ENCODE data around the gene DMD.

DMD gene

DNA sequence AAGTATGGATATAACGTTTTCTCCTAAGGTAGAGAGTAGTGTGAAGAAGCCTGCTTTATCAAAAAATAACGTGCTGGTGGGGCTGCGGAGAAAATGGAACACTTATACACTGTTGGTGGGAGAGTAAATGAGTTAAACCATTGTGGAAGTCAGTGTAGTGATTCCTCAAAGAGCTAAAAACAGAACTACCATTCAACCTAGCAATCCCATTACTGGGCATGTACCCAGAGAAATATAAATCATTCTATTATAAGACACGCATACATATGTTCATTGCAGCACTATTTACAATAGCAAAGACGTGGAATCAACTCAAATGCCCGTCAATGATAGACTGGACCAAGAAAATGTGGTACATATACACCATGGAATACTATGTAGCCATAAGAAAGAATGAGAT is 196.4 kb downstream of the DMD start:
- no peak for DNase-seq

DNA sequence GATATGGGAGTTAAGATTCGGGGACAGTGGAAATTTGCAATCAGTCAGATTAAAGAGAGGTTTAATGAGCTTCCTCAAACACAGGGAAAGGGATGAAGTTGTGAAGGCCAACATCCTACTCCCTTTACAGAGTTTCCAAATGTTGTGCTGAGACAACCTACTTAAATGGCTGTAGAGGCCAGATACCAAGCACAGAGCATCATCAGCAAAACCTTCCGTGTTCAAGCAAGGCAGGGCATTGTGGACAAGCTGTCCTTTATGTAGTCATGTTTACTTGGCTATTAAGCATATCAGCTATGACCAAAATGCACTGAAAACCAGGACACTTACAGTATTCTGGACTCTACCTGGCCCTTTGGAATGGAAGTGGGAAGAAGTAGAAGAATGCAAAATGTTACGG is 197.3 kb downstream of the DMD start:
- no peak for DNase-seq

GRCh38 chrX:33001107-33001506 is 210.2 kb downstream of the DMD start:
- no peak for DNase-seq

- DNase-seq, result no peak
Observed at GRCh38 chrX:32998776-32999175, 212.6 kb downstream of the DMD start.

DNA sequence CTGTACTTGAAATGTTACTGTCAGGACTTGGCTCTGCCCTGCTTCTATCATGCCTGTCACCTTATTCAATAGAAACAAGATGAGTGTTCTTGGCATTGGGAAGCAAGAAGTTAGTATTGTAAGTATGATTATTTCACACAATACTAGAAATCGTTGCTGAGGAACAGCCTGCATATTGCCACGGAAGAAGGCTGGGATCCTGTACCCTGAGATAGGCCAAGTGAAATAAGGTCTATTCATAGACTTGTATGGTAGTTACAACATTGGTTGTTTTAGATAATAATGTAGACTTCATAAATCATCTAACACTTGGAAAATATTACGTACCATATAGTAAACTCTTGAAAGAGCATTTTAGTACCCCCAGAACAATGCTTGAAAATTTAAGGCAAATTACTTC is 215.9 kb downstream of the DMD start:
- no peak for DNase-seq

DNA sequence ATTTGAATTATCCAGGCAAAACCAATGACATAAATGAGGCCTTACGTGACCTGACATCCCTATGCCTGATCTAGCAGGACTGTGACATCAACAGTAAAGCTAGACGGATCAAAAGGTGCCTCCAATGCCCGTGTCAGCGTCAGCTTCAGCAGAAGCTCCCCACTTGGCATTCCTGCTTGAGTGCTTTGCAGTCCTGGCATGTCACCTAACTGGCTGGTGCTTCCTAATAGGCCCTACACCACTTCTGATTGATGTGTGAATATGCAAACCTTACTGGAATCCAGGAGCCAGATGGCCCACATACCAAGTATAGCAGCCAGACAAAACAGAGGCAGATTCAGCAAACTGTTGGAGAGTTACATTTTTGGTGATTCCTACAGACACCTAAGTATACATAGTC is 224.2 kb downstream of the DMD start:
- DNase-seq, result no peak

GRCh38 chrX:32985544-32985943 is 225.8 kb downstream of the DMD start:
- no peak for DNase-seq

- no peak for DNase-seq
Observed at GRCh38 chrX:32966821-32967355, 244.5 kb downstream of the DMD start.

GRCh38 chrX:32954125-32954524 is 257.2 kb downstream of the DMD start:
- DNase-seq, result no peak

- DNase-seq, result no peak
Observed at GRCh38 chrX:32948130-32948529, 263.2 kb downstream of the DMD start.

GRCh38 chrX:32937043-32937442 is 274.3 kb downstream of the DMD start:
- DNase-seq, result no peak

DNA sequence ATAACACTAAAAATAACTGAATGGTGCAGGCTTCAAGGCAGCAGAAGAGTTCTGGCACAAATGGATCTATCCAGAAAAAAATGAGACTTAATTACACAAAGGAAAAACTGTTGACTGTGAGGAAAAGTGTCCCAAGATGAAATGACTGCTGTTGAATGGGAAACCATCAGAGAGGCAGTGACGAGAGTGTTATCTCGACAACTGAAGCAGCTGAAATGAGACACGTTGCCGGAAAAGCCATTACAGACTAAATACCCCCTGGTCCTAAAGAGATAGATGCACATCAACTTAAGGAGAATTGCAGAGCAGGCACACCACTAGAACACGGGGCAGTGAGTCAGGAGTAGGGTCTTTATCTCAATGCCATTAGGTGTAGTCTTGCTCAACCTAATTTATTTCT is 277.8 kb downstream of the DMD start:
- DNase-seq, result no peak

- DNase-seq, result no peak
Observed at GRCh38 chrX:32929040-32929439, 282.3 kb downstream of the DMD start.

- no peak for DNase-seq
Observed at GRCh38 chrX:32896088-32896487, 315.3 kb downstream of the DMD start.

GRCh38 chrX:32894679-32895078 is 316.7 kb downstream of the DMD start:
- no peak for DNase-seq

DNA sequence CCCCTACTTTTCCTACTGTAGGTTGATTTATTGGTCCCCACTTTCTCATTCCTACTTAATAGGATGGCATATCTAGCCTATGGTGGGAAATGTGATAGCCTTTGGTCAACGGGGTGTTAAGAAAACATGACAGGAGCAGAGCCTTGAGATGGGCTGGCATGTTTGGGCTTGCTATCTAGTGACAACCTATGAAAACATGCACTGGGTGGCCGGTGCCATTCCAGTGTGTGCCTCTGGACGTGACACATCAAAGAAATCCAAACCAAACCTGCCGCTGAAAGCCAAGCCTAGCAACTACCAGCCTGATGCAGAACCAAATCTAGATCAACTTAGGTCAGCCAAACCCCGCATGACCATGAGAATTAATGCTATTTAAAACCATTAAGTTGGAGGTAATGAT is 317.6 kb downstream of the DMD start:
- DNase-seq, result no peak

DNA sequence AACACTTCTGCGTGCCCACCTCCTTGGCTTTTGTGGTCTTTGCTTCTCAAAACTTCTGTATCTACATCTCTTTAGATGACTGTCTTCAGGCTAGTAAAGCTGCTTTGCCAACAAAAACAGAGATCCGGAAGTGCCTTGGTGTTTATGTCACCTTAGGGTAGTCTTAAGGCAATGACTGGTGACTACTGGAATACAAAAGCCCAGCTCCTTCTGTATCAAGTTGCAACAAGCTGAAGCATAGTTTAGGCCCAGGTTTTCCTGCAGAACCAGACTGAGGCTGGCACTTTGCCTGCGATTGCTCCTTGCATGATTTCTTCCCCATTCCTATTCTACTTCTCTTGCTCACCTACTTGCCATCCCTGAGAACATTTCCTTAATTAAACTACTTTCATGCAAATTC is 333.8 kb downstream of the DMD start:
- DNase-seq, result no peak

GRCh38 chrX:32874839-32875238 is 336.5 kb downstream of the DMD start:
- no peak for DNase-seq

DNA sequence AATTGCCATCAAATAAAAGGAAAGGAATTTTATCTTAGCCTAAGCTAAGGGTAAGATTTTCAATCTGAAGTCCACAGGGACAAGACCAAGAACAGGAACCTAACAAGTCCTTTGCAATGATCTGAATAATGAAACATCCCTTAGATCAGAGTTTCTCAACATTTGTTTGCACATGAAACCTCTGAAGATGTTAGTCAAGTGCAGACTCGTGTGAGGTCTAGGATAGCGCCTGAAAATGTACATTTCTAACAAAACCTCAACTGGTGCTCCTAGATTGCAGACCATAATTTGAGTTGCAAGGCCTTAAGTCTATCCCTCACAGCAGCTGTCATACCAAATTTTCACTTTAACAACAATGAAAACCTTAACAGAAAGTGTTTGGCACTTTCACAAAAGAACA is 337.6 kb downstream of the DMD start:
- no peak for DNase-seq

DNA sequence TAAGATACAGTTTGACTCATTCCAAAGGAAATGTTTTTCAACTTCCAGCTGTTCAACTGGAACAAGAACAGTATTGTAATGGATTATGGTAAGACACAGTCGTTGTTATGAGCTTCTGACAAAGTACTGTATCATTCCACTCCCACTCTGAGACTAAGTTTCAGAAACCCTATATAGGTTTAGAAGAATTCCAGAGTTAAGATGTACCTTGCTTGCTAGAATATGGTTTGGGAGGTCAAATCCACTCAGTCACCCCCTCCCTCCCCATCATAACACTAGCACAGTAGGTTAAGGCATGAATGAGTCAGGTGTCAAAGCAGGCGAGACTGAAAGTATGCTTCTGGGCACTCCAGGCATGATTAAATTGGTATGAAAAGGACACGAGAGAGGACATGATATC is 339.7 kb downstream of the DMD start:
- no peak for DNase-seq

DNA sequence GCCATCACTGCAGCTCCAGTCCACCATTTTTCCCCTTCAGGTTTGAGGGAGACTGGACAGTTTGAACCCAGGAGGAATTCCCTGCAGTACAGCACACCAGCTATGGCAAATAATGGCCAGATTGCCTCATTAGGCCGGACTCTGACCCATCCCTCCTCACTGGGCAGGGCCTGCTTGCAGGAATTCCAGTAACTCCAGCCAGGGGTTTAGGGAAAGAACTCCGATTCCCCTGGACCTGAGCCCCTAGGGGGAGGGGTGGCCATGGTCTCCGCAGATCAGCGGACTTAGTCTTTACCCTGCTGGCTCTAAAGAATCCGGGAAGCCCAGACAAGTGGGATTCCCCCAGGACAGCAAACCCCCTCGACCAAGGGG is 342.8 kb downstream of the DMD start:
- DNase-seq, result no peak

DNA sequence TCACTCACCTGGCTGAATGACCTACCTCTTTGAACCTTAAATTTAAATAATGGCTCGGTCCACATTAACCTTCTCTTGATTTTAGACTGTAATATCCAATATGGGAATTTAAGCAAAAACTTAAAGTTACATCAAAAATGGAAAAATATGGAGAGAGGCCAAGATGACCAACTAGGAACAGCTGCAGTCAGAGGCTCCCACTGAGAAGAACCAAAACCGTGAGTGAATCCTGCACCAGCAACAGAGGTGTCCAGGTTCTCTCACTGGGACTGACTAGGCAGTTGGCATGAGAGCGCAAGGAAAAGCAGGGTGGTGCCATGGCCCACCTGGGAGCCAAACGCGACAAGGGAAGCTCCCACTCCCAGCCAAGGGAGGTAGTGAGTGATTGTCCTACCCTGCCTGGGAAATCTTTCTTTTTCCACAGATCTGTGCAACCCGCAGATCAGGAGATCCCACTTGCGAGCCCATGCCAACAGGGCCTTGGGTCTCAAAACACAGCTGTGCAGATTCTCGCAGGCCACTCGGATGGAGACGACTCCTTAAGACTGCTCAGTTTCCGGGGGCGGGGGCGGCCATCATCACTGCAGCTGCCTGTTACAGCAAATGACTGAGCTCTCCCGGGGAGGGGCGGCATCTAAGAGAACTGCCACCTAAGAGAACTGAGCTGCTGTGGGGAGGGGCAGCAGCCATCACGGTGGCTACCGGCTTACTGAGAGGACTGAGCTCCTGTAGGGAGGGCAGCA is 343.4 kb downstream of the DMD start:
- DNase-seq, result no peak

DNA sequence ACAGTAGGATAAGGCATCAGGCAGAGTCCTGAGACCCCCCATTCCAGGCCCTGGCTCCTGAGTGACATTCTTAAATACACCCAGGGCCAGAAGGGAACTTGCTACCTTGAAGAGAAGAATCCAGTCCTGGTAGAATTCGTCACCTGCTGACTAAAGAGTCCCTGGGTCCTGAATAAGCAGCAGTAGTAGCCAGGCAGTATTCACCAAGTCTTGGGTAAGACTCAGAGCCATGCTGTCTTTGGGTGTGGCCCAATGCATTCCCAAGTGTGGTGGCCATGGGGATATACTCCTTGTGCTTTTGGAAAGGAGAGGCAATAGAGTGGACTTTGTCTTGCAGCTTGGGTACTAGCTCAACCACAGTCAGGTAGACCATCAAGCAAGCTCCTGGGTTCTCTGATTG is 359.1 kb downstream of the DMD start:
- no peak for DNase-seq

- DNase-seq, result no peak
Observed at GRCh38 chrX:32851556-32851955, 359.8 kb downstream of the DMD start.

DNA sequence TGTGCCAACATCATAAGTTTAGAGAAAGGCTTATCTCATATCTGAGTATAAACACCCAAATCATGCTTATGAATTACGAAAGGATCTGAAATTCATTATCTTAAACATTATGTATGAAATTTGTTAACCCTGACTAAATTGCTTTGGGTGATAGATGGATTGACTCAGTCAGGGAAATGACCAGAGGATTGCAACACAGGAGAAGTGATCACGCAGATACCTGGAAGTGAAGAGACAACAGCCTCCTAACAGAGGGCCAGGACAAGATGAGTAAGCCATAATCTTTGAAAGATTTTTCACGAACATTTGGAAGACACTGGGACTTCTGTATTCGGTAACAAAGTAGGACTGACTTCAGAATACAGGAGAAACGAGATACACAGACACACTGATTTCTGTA is 363.4 kb downstream of the DMD start:
- DNase-seq, result no peak
